Measurements from ENCODE around the gene CDH4.

Gene CDH4

DNA sequence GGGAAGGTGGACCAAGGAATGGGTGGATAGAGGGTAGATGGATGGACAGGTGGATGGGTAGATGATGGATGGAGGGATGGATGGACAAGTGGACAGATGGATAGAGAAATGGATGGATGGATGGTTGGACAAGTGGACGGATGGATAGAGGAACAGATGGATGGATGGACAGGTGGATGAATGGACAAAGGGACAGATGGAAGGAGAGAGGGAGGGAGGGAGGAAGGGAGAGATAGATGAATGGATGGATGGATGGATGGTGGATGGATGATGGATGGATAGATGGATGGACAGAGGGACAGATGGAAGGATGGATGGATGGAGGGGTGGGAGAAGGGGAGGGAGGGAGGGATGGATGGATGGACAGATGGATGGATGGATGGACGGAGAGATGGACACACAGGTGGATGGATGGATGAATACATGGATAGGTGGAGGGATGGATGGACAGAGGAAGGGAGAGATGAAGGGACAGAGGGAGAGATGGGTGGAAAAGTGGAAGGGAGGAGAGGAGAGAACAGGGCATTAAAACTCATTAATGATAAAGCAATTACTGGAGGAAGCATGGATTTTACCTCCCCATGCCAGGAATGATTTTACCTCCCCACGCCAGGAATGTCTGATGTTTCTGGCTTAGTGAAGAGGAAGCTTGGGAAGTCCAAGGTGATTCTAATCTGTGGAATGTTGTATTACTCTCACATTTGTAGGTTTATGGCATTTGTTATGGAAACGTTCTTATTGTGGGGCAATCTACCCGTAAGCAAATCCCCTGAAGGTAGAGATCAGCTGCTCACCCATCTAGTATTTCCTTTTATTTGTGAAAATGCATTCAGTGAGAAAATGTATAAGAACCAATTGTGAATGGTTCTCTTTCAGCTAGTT lies 430.3 kb downstream of the CDH4 start:
- H3K9me3 Mint-ChIP-seq, result no peaks in the 10 kb centered on the region
- no peaks in the 10 kb centered on the region for H3K27me3 Mint-ChIP-seq
- H3K36me3 Mint-ChIP-seq (ENCODE audit: low read depth), result no peaks in the 10 kb centered on the region
- intact Hi-C loops (cut with micrococcal nuclease), result no loop called here
- H3K4me3 Mint-ChIP-seq, result no peak overlapping the region
- H3K27ac Mint-ChIP-seq, result no peak overlapping the region
- H3K4me1 Mint-ChIP-seq (ENCODE audit: low read depth), result no peaks in the 10 kb centered on the region

DNA sequence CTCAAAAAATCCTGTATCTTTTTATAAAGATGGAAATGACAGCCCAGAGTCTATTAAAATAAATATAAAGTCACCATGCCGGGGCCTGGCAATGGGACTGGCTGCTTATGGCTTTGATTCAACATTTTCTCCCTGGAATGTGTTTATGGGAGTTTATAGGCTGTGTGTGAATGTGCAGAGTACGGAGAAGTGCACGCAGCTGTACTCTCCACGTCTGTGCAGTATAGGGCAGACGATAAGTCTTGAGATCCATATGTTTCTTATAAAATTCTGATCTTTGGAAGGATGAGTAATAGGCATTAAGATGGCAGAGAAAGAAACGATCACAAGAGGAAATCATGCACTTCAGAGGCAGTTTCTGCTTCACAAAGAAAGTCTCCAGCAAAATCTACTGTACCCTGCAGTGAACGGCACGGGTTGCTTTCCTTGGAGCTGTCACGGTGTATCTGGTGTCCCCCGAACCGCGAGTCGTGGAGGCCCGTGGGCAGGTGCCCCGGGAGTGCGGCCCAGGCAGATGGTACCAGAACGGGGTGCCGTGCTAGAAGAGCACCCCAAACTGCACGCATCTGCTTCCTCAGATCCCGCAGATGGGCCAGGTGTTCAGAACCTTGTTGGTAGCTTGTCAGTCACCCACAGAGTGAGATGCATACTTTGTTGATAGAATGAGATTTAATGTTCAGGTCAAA lies 431.1 kb downstream of the CDH4 start:
- Mint-ChIP-seq H3K36me3 (ENCODE audit: low read depth) (no peaks in the 10 kb centered on the region), H3K9me3 (no peaks in the 10 kb centered on the region), H3K27ac (no peak overlapping the region), H3K4me3 (no peak overlapping the region), H3K4me1 (ENCODE audit: low read depth) (no peaks in the 10 kb centered on the region), H3K27me3 (no peaks in the 10 kb centered on the region)
- intact Hi-C loops (cut with micrococcal nuclease), result no loop called here

- no peak overlapping the region for H3K4me3 Mint-ChIP-seq
- no peaks in the 10 kb centered on the region for H3K27me3 Mint-ChIP-seq
- no peaks in the 10 kb centered on the region for H3K36me3 Mint-ChIP-seq (ENCODE audit: low read depth)
- H3K27ac Mint-ChIP-seq, result no peak overlapping the region
- H3K9me3 Mint-ChIP-seq, result no peaks in the 10 kb centered on the region
- H3K4me1 Mint-ChIP-seq (ENCODE audit: low read depth), result no peaks in the 10 kb centered on the region
- intact Hi-C loops (cut with micrococcal nuclease), result no loop called here
Measured at GRCh38 chr20:61683721-61684120, 431.7 kb downstream of the CDH4 start.

- intact Hi-C loops (cut with micrococcal nuclease), result no loop called here
- Mint-ChIP-seq H3K36me3 (ENCODE audit: low read depth) (no peaks in the 10 kb centered on the region), H3K27me3 (no peaks in the 10 kb centered on the region), H3K9me3 (no peaks in the 10 kb centered on the region), H3K4me1 (ENCODE audit: low read depth) (no peaks in the 10 kb centered on the region), H3K4me3 (no peak overlapping the region), H3K27ac (no peak overlapping the region)
Measured at GRCh38 chr20:61684136-61684535, 432.1 kb downstream of the CDH4 start.

DNA sequence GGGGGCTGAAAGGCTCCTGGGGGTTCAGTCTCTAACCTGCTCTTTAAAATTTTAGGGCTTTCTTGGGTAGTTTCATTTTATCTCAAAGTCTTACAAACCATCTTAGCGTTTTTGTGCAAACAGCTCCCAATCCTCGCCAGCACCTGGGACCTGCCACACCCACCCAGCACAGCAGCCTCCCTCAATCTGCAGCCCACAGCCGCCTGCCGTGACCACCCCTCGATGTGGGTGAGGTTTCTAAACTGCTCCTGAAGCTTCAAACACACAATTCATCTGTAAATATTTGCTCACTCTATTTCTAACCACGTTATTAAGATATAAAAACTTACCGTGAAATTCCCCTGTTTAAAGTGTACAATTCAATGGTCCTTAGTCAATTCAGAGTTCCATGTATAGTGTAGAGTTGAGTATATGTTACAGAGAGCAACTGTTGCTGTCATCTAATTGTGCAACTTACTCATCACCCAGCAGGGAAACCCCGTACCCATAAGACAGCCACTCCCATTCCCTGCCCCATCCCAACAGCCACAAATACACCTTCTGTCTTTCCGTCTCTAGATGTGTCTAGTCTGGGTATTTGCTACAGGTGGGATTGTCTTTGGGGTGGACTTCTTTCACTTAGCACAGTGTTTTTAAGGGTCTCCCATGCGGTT lies 432.6 kb downstream of the CDH4 start:
- H3K4me3 Mint-ChIP-seq, result no peak overlapping the region
- no peaks in the 10 kb centered on the region for H3K36me3 Mint-ChIP-seq (ENCODE audit: low read depth)
- H3K4me1 Mint-ChIP-seq (ENCODE audit: low read depth), result no peaks in the 10 kb centered on the region
- no peaks in the 10 kb centered on the region for H3K27me3 Mint-ChIP-seq
- H3K27ac Mint-ChIP-seq, result no peak overlapping the region
- H3K9me3 Mint-ChIP-seq, result no peaks in the 10 kb centered on the region
- intact Hi-C loops (cut with micrococcal nuclease), result no loop called here

DNA sequence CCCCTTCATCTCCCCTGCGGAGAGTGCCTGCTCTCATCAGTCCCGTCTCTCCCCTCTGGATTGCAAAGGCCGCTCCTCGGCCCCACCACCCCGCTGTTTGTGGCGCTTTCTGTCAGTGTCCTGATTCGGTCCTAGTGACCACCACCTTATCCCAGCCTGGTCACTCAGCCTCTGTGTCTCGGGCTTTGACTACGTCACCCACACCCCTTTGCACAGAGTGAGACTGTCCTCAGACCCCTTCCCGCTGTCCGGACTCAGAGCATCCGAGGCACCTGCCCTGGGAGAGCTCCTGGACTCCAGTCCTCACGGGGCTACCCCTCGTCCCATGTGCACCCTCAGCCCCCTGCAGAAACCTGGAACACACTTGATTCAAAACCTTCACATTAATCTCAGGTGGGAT lies 433.4 kb downstream of the CDH4 start:
- Mint-ChIP-seq H3K9me3 (no peaks in the 10 kb centered on the region), H3K27me3 (no peaks in the 10 kb centered on the region), H3K4me1 (ENCODE audit: low read depth) (no peaks in the 10 kb centered on the region), H3K4me3 (no peak overlapping the region), H3K36me3 (ENCODE audit: low read depth) (no peaks in the 10 kb centered on the region), H3K27ac (no peak overlapping the region)
- intact Hi-C loops (cut with micrococcal nuclease), result no loop called here

- H3K36me3 Mint-ChIP-seq (ENCODE audit: low read depth), result no peaks in the 10 kb centered on the region
Measured at GRCh38 chr20:61686051-61686936, 434.2 kb downstream of the CDH4 start.

GRCh38 chr20:61688411-61688810 lies 436.4 kb downstream of the CDH4 start:
- intact Hi-C loops (cut with micrococcal nuclease), result no loop called here
- Mint-ChIP-seq H3K27me3 (no peaks in the 10 kb centered on the region), H3K4me3 (no peak overlapping the region), H3K27ac (no peak overlapping the region), H3K4me1 (ENCODE audit: low read depth) (no peaks in the 10 kb centered on the region), H3K9me3 (no peaks in the 10 kb centered on the region), H3K36me3 (ENCODE audit: low read depth) (no peaks in the 10 kb centered on the region)

More at GRCh38 chr20:61686051-61686936, 434.2 kb downstream of the CDH4 start:
- H3K9me3 Mint-ChIP-seq, result no peaks in the 10 kb centered on the region
- H3K4me1 Mint-ChIP-seq (ENCODE audit: low read depth), result no peaks in the 10 kb centered on the region
- H3K4me3 Mint-ChIP-seq, result no peak overlapping the region
- intact Hi-C loops (cut with micrococcal nuclease), result no loop called here
- H3K27ac Mint-ChIP-seq, result no peak overlapping the region
- no peaks in the 10 kb centered on the region for H3K27me3 Mint-ChIP-seq

GRCh38 chr20:61690150-61690549 lies 438.1 kb downstream of the CDH4 start:
- H3K36me3 Mint-ChIP-seq (ENCODE audit: low read depth), result no peaks in the 10 kb centered on the region
- no peak overlapping the region for H3K4me3 Mint-ChIP-seq
- H3K9me3 Mint-ChIP-seq, result no peaks in the 10 kb centered on the region
- H3K27ac Mint-ChIP-seq, result no peak overlapping the region
- intact Hi-C loops (cut with micrococcal nuclease), result no loop called here
- no peaks in the 10 kb centered on the region for H3K4me1 Mint-ChIP-seq (ENCODE audit: low read depth)
- no peaks in the 10 kb centered on the region for H3K27me3 Mint-ChIP-seq

DNA sequence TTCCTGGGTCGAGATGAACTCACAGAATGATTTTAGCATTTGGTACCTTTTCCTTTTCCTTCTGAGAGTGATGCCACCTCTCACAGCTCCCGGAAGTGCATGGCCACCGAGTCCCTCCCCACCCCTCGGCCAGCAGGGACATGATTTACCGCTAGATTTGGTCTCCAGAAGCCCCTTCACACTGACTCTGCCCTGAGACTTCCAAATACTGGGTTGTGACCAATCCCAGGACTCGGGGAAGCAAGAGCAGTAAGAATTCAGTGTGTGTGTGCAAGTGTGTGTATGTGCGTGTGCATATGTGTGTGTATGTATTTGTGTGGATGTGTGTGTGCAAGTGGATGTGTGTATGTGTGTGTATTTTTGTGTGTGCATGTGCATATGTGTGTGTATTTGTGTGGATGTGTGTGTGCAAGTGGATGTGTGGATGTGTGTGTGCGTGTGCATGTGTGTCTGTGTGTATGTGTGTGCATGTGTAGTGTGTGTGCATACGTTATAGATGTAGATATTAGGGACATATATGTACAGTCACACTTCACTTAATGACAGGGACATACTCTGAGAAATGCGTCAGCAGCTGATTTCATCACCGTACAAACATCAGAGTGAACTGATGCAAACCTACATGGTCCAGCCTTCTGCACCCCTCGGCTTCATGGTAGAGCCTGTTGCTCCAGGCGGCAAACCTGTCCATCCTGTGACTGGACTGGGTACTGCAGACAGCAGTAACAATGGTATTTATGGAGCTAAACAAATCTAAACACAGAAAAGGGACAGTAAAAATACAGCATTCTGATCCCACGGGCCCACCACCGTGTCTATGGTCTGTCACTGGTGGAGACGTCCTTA lies 439.2 kb downstream of the CDH4 start:
- Mint-ChIP-seq H3K27ac (no peak overlapping the region), H3K9me3 (no peaks in the 10 kb centered on the region), H3K4me1 (ENCODE audit: low read depth) (no peaks in the 10 kb centered on the region)

DNA sequence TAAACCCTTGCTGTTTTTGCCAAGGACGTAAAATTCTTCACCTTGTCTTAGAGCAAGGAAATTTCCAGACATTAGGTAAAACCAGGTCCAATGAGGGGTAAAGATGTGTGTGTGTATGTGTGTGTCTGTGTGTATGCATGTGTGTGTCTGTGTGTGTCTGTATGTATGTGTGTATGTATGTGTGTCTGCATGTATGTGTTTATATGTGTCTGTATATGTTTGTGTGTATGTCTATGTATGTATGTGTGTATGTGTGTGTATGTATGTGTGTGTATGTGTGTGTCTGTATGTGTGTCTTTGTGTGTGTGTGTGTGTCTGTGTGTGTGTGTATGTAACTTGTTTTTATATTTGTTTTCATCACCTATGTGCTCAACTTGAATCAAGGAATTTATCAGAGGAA lies 439.9 kb downstream of the CDH4 start:
- intact Hi-C loops (cut with micrococcal nuclease), result no loop called here
- Mint-ChIP-seq H3K9me3 (no peaks in the 10 kb centered on the region), H3K36me3 (ENCODE audit: low read depth) (no peaks in the 10 kb centered on the region), H3K27me3 (no peaks in the 10 kb centered on the region), H3K4me3 (no peak overlapping the region), H3K27ac (no peak overlapping the region), H3K4me1 (ENCODE audit: low read depth) (no peaks in the 10 kb centered on the region)

More for the DNA sequence above, 439.2 kb downstream of the CDH4 start:
- intact Hi-C loops (cut with micrococcal nuclease), result no loop called here
- H3K36me3 Mint-ChIP-seq (ENCODE audit: low read depth), result no peaks in the 10 kb centered on the region
- H3K4me3 Mint-ChIP-seq, result no peak overlapping the region
- no peaks in the 10 kb centered on the region for H3K27me3 Mint-ChIP-seq

DNA sequence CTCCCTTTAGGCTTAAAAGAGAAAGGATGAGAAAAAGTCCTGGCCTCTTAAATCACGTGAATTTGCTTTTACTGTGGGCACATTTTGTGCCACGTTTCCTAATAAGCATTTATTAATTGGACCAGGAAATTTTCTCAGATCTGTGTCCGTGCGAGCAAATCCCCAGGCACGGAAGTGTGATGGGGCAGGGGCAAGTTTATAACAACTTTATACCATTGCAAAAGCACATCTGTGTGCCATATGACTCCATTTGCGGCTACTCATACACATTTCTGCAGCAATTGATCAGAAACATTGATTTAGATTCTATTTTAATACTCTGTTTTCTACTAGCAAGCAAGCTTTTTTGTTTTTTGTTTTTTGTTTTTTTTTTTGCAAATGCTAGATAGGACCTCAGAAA lies 440.4 kb downstream of the CDH4 start:
- Mint-ChIP-seq H3K27me3 (no peaks in the 10 kb centered on the region), H3K36me3 (ENCODE audit: low read depth) (no peaks in the 10 kb centered on the region), H3K4me1 (ENCODE audit: low read depth) (no peaks in the 10 kb centered on the region), H3K27ac (no peak overlapping the region), H3K9me3 (no peaks in the 10 kb centered on the region), H3K4me3 (no peak overlapping the region)
- intact Hi-C loops (cut with micrococcal nuclease), result no loop called here

GRCh38 chr20:61693055-61693600 lies 441.1 kb downstream of the CDH4 start:
- intact Hi-C loops (cut with micrococcal nuclease), result no loop called here
- no peaks in the 10 kb centered on the region for H3K27me3 Mint-ChIP-seq
- H3K36me3 Mint-ChIP-seq (ENCODE audit: low read depth), result no peaks in the 10 kb centered on the region
- H3K4me3 Mint-ChIP-seq, result no peak overlapping the region
- no peaks in the 10 kb centered on the region for H3K4me1 Mint-ChIP-seq (ENCODE audit: low read depth)
- no peak overlapping the region for H3K27ac Mint-ChIP-seq
- H3K9me3 Mint-ChIP-seq, result no peaks in the 10 kb centered on the region

Data from dendritic cell treated with granulocyte-macrophage colony-stimulating factor and Interleukin-4, amounts not matched to agents 40 ng/mL and 50 ng/mL, for 4 days (primary cell).